GM19452 (cell line): ENCODE results near the gene PRKAG2.

ENCODE experiments used
- ATAC-seq: cut with Tn5 transposase; IDR thresholded peaks from one replicate; pipeline ENCODE4 v1.9.1; 2021; ENCODE audit not compliant: unreplicated experiment

Gene PRKAG2

GRCh38 chr7:151662251-151662826 lies 214.6 kb downstream of the PRKAG2 start:
- ATAC-seq: no peak

- no peak for ATAC-seq
Observed at GRCh38 chr7:151661587-151661986, 215.3 kb downstream of the PRKAG2 start.

- ATAC-seq: no peak
Observed at GRCh38 chr7:151660141-151660540, 216.8 kb downstream of the PRKAG2 start.

DNA sequence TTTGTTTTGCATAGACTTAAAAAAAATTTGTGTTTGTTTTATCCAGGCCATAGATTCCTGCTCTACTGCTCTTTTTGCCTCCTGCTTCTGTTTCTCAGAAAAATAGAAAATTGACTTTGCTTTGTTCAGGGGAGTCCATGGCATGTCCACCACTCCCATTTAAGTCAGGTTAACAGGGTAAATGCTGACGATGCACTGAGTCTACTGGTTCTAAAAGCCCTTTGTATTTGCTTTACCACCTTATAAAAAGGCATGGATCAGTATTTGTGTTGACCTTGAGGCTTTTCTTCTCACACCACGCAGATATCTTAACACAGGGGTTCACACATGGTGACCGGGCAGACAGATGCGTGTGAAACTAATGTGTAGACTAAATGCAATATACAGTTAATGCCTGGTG lies 217.7 kb downstream of the PRKAG2 start:
- ATAC-seq: no peak

- no peak for ATAC-seq
Observed at GRCh38 chr7:151658778-151659177, 218.1 kb downstream of the PRKAG2 start.

DNA sequence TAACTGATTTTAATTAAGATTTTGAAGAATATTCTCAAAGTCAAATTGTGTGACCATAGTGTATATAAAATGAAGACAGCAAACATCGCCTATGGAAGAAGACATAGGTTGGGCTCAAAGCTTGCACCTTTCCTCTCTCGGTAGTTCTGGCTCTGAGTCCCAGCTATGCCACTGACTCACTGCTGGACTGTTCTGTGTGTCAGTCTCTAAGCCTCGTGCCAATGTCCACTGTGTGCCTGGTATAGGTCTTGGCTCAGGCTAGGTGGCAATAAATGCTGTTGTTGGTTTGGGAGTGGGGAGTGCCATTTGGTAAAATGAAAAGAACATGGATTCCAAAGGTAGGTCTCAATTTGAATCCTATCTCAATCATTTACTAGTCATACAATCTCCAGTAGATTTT lies 219.7 kb downstream of the PRKAG2 start:
- no peak for ATAC-seq

DNA sequence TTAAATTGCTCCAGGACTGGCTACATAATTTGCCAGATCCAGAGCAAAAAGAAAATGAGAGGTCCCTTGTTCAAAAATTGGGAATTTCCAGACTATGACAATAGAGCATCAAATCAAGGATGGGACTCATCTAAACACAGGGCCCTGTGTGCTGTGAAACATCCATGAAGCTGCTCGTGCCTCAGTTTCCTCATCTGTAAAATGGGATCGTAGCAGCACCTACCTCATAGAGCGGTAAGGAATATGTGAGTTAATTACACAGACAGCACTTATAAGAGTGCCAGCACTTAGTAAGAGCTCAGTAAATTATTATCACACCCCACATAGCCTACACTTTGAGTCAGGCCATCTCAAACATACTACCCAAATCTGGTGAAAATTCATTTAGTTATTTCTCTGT lies 221.4 kb downstream of the PRKAG2 start:
- no peak for ATAC-seq

DNA sequence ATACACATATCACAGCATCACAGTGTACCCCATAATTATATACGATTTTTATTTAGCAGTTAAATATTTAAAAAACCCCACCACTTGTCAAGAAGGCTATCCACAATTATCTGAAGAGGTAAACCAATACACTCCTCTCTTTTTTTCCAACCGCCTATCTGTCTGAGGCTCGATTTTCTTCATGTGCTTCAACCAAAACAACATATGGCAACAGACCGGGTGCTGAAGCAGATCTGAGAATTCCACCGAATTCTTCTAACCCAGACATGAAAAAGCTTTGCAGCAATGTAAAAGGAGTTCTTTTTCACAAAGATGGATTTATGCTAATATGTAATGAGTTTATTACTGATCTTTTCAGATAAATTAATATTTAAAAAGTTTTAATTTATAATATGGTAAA lies 224.8 kb downstream of the PRKAG2 start:
- ATAC-seq: no peak

GRCh38 chr7:151650161-151650560 lies 226.8 kb downstream of the PRKAG2 start:
- ATAC-seq: no peak

- ATAC-seq: no peak
Observed at GRCh38 chr7:151648429-151648828, 228.5 kb downstream of the PRKAG2 start.

GRCh38 chr7:151647874-151648273 lies 229.0 kb downstream of the PRKAG2 start:
- ATAC-seq: no peak

- ATAC-seq: no peak
Observed at GRCh38 chr7:151647006-151647405, 229.9 kb downstream of the PRKAG2 start.

GRCh38 chr7:151645311-151645710 lies 231.6 kb downstream of the PRKAG2 start:
- no peak for ATAC-seq

GRCh38 chr7:151644554-151644953 lies 232.4 kb downstream of the PRKAG2 start:
- ATAC-seq: no peak

DNA sequence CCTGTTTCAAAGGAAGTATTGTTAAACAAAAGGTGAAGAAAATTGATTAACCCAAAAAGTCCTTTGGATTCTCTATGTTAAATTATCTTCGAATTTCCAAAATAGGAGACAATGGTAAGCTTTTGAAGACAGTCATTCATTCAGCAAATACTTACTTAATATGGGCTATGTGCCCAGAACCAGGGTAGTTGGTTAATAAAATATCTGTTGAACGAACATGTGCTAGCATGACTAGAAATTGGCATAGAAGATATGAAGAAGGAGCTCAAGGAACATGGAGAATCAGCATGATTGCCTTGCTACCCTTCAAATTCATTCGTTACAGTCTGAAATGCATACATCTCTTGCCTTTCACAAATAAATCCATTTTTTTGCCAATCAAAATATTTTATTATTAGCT lies 234.2 kb downstream of the PRKAG2 start:
- ATAC-seq: no peak

DNA sequence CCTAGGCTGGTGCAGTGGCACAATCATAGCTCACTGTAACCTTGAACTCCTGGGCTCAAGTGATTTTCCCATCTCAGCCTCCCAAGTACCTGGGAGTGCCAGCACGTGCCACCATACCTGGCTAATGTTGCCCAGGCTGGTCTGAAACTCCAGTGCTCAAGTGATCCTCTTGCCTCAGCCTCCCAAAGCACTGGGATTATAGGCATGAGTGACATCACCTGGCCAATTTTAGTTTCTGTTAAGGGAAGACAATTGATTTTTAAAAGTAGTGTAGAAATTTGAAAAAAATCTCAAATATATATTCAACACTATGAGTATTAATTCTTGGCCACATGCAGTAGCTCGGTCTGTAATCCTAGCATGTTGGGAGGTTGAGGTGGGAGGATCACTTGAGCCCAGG lies 235.3 kb downstream of the PRKAG2 start:
- ATAC-seq: no peak

- no peak for ATAC-seq
Observed at GRCh38 chr7:151637781-151638261, 239.1 kb downstream of the PRKAG2 start.

DNA sequence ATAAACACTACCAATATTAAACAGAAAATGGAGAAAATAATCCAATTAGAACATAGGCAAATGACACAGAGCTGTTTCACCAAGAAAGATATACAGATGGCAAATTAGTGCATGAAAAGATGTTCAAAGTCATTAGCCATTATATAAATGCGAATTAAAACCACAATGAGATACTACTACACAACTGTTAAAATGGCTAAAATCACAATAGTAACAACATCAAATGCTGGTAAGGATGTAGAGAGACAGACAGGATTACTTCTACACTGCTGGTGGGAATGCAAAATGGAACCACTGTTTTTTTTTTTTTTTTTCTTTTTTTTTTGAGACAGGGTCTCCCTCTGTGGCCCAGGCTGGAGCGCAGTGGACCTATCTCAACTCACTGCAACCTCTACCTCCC lies 242.3 kb downstream of the PRKAG2 start:
- ATAC-seq: no peak

DNA sequence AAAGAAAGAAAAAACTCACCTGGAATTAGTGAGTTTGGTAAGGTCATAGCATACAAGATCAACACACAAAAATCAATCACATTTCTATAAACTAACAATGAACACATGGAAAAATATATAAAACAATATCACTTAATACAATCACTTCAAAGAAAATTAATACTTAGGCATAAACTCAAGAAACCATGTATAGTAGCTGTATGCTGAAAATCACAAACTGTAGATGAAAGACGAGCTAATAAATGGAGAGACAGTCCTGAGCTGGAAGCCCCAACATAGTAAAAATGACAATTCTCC lies 243.5 kb downstream of the PRKAG2 start:
- ATAC-seq: no peak

- ATAC-seq: peak; percentile 58
Observed at GRCh38 chr7:151632750-151633515, 244.0 kb downstream of the PRKAG2 start.

- ATAC-seq: peak; percentile 68
Observed at GRCh38 chr7:151631953-151632749, 244.8 kb downstream of the PRKAG2 start.

DNA sequence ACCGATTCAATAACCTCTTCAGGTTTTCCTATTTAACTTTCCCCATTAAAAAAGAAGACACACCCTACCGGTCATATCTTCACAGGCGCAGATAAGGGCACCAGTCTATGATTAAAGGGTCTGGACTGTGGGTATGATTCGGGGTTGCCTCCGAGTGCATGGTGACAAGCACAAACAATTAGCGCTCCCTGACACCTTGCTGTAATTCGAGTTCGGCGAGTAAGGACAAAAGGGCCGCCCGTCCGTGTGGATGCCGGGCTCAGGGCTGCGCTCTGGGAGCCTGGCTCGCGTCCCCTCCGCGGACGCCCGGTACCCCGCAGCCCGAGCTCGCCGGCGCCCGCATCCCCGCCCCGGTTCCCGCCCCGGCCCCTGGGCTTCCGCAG lies 245.4 kb downstream of the PRKAG2 start:
- peak; percentile 27 for ATAC-seq
